GM18858 (cell line): ENCODE measurements around the gene DNAJB1.
"Not testable (repeated sequence)": the region's sequence is repeated elsewhere in the genome, so short reads cannot be mapped to it uniquely, and the experiment has no call there.

ENCODE experiments used
- ATAC-seq: cut with Tn5 transposase; IDR thresholded peaks from one replicate; pipeline ENCODE4 v1.9.1; 2021; ENCODE audit not compliant: unreplicated experiment

DNAJB1 gene

GRCh38 chr19:14520543-14520942 is 2.3 kb upstream of the DNAJB1 start:
- no peak for ATAC-seq

GRCh38 chr19:14519860-14520407 is 1.7 kb upstream of the DNAJB1 start:
- no peak for ATAC-seq

GRCh38 chr19:14519245-14519859 is 1.2 kb upstream of the DNAJB1 start:
- ATAC-seq: no peak

GRCh38 chr19:14517446-14517839 is 754 bp downstream of the DNAJB1 start:
- no peak for ATAC-seq

- ATAC-seq: no peak
Observed at GRCh38 chr19:14516746-14517438, 1.3 kb downstream of the DNAJB1 start.

- no peak for ATAC-seq
Observed at GRCh38 chr19:14516048-14516534, 2.1 kb downstream of the DNAJB1 start.

- ATAC-seq: no peak
Observed at GRCh38 chr19:14515501-14516047, 2.6 kb downstream of the DNAJB1 start.

- ATAC-seq: no peak
Observed at GRCh38 chr19:14514215-14514863, 3.9 kb downstream of the DNAJB1 start.

GRCh38 chr19:14512406-14512961 is 5.7 kb downstream of the DNAJB1 start:
- ATAC-seq: no peak

GRCh38 chr19:14511229-14511593 is 7.0 kb downstream of the DNAJB1 start:
- ATAC-seq: no peak

- no peak for ATAC-seq
Observed at GRCh38 chr19:14510311-14511228, 7.6 kb downstream of the DNAJB1 start.

- ATAC-seq: no peak
Observed at GRCh38 chr19:14507704-14508542, 10.3 kb downstream of the DNAJB1 start.

- no peak for ATAC-seq
Observed at GRCh38 chr19:14505488-14506239, 12.5 kb downstream of the DNAJB1 start.

- ATAC-seq: not testable (repeated sequence)
Observed at GRCh38 chr19:14504575-14504974, 13.6 kb downstream of the DNAJB1 start.

GRCh38 chr19:14503285-14503684 is 14.9 kb downstream of the DNAJB1 start:
- no peak for ATAC-seq

- ATAC-seq: no peak
Observed at GRCh38 chr19:14502334-14503092, 15.7 kb downstream of the DNAJB1 start.

GRCh38 chr19:14497228-14497921 is 20.8 kb downstream of the DNAJB1 start:
- no peak for ATAC-seq
